AG08396 (cell line): Measurements from ENCODE around the gene MXD4.

Experiments
- DNase-seq: peaks from one replicate; pipeline ENCODE4 v3.0.0; 2012; ENCODE audit warnings: low spot score, mixed read lengths

MXD4 gene

GRCh38 chr4:2291705-2292645, 30.1 kb upstream of the MXD4 start:
- DNase-seq: no peak

- DNase-seq: no peak
Measured at GRCh38 chr4:2290974-2291704, 29.2 kb upstream of the MXD4 start.

GRCh38 chr4:2290488-2290887, 28.6 kb upstream of the MXD4 start:
- no peak for DNase-seq

GRCh38 chr4:2289955-2290333, 28.0 kb upstream of the MXD4 start:
- DNase-seq: no peak

- no peak for DNase-seq
Measured at GRCh38 chr4:2289311-2289954, 27.5 kb upstream of the MXD4 start.

- DNase-seq: no peak
Measured at GRCh38 chr4:2288051-2288541, 26.2 kb upstream of the MXD4 start.

GRCh38 chr4:2287594-2287915, 25.6 kb upstream of the MXD4 start:
- no peak for DNase-seq

GRCh38 chr4:2286904-2287593, 25.1 kb upstream of the MXD4 start:
- DNase-seq: no peak

GRCh38 chr4:2285613-2286381, 23.9 kb upstream of the MXD4 start:
- DNase-seq: no peak

GRCh38 chr4:2284934-2285612, 23.2 kb upstream of the MXD4 start:
- DNase-seq: peak; percentile 78

- no peak for DNase-seq
Measured at GRCh38 chr4:2284161-2284933, 22.4 kb upstream of the MXD4 start.

GRCh38 chr4:2283199-2283711, 21.3 kb upstream of the MXD4 start:
- DNase-seq: no peak

- DNase-seq: no peak
Measured at GRCh38 chr4:2281575-2282343, 19.9 kb upstream of the MXD4 start.

- DNase-seq: no peak
Measured at GRCh38 chr4:2280531-2281300, 18.8 kb upstream of the MXD4 start.

GRCh38 chr4:2277956-2278355, 16.0 kb upstream of the MXD4 start:
- DNase-seq: no peak

GRCh38 chr4:2276581-2277325, 14.8 kb upstream of the MXD4 start:
- DNase-seq: no peak

GRCh38 chr4:2275546-2276251, 13.8 kb upstream of the MXD4 start:
- DNase-seq: no peak
